Neural progenitor cell (in vitro differentiated cells): ENCODE data around the gene AK5. TPM values are rescaled to one million over a fixed set of nuclear protein-coding genes. Genes with fewer than 3 reads are reported as not detected.

Experiments used
- DNase-seq: peaks from one replicate; pipeline ENCODE4 v3.0.0-alpha.2; 2016; ENCODE audit warnings: low spot score
- H2AFZ ChIP-seq: fragments of 200-600 bp; sonication (generic); replicated peaks from 2 replicates; pipeline ENCODE4 v1.6.1; 2016; ENCODE audit warnings: antibody characterized with exemption
- H3F3A ChIP-seq: fragments of 200-600 bp; sonication (generic); 2 replicates; pipeline ENCODE4 v1.6.1; 2016; ENCODE audit warnings: antibody characterized with exemption, low read depth
- H3K27ac ChIP-seq: fragments of 200-600 bp; sonication (generic); 2 replicates; pipeline ENCODE4 v1.5.1; 2016; ENCODE audit warnings: mild to moderate bottlenecking
- H3K27me3 ChIP-seq: fragments of 200-600 bp; sonication (generic); 2 replicates; pipeline ENCODE4 v1.6.1; 2016; ENCODE audit warnings: mild to moderate bottlenecking, moderate library complexity
- H3K36me3 ChIP-seq: fragments of 200-600 bp; sonication (generic); 2 replicates; pipeline ENCODE4 v1.5.1; 2016
- H3K4me1 ChIP-seq: fragments of 200-600 bp; sonication (generic); 2 replicates; pipeline ENCODE4 v1.6.1; 2016; ENCODE audit warnings: mixed run types
- H3K4me2 ChIP-seq: fragments of 200-600 bp; sonication (generic); 2 replicates; pipeline ENCODE4 v1.6.1; 2016
- H3K4me3 ChIP-seq: fragments of 200-600 bp; sonication (generic); 2 replicates; pipeline ENCODE4 v1.5.1; 2016
- H3K79me2 ChIP-seq: fragments of 200-600 bp; sonication (generic); 2 replicates; pipeline ENCODE4 v1.6.1; 2016; ENCODE audit warnings: low read depth
- H3K9ac ChIP-seq: fragments of 200-600 bp; sonication (generic); 2 replicates; pipeline ENCODE4 v1.6.1; 2016
- H3K9me3 ChIP-seq: fragments of 200-600 bp; sonication (generic); 2 replicates; pipeline ENCODE4 v1.5.1; 2016; ENCODE audit warnings: low read depth
- H4K20me1 ChIP-seq: fragments of 200-600 bp; sonication (generic); 2 replicates; pipeline ENCODE4 v1.6.1; 2016; ENCODE audit warnings: low read depth
- H3K27ac Mint-ChIP-seq: 3 replicates; pipeline ENCODE4 v1.8.0; 2021; ENCODE audit warnings: mixed read lengths
- H3K27me3 Mint-ChIP-seq: 2 replicates; pipeline ENCODE4 v1.8.0; 2022; ENCODE audit warnings: low read depth, mild to moderate bottlenecking, inconsistent platforms, moderate library complexity, mixed read lengths; ENCODE audit not compliant: insufficient read depth
- H3K36me3 Mint-ChIP-seq: 3 replicates; pipeline ENCODE4 v1.8.0; 2021; ENCODE audit warnings: mixed read lengths
- H3K4me1 Mint-ChIP-seq: 3 replicates; pipeline ENCODE4 v1.8.0; 2021; ENCODE audit warnings: mixed read lengths
- H3K4me3 Mint-ChIP-seq: 3 replicates; pipeline ENCODE4 v1.8.0; 2021; ENCODE audit warnings: mild to moderate bottlenecking, moderate library complexity, mixed read lengths
- H3K9me3 Mint-ChIP-seq: 3 replicates; pipeline ENCODE4 v1.8.0; 2020; ENCODE audit warnings: mixed read lengths
- CTCF ChIP-seq: fragments of 200-600 bp; sonication (generic); IDR thresholded peaks from 2 replicates; pipeline ENCODE4 v1.5.1; 2017; ENCODE audit warnings: antibody characterized with exemption, mild to moderate bottlenecking
- EZH2 ChIP-seq: fragments of 200-600 bp; sonication (generic); IDR thresholded peaks from 2 replicates; pipeline ENCODE4 v1.6.1; 2017; ENCODE audit warnings: antibody characterized with exemption, mild to moderate bottlenecking, moderate library complexity
- EZH2phosphoT487 ChIP-seq: fragments of 200-600 bp; sonication (generic); IDR thresholded peaks from 2 replicates; pipeline ENCODE4 v1.6.1; 2017; ENCODE audit warnings: antibody characterized with exemption
- total RNA-seq: library from RNA; depleted of rRNA; stranded (reverse); fragments of >200 nt; gene quantifications from 2 replicates; pipeline ENCODE4 v1.2.3, GENCODE V29; 2015; ENCODE audit warnings: low replicate concordance

AK5 gene
- total RNA-seq, 1 donor from 2014 or later, result 1.8 TPM

DNA sequence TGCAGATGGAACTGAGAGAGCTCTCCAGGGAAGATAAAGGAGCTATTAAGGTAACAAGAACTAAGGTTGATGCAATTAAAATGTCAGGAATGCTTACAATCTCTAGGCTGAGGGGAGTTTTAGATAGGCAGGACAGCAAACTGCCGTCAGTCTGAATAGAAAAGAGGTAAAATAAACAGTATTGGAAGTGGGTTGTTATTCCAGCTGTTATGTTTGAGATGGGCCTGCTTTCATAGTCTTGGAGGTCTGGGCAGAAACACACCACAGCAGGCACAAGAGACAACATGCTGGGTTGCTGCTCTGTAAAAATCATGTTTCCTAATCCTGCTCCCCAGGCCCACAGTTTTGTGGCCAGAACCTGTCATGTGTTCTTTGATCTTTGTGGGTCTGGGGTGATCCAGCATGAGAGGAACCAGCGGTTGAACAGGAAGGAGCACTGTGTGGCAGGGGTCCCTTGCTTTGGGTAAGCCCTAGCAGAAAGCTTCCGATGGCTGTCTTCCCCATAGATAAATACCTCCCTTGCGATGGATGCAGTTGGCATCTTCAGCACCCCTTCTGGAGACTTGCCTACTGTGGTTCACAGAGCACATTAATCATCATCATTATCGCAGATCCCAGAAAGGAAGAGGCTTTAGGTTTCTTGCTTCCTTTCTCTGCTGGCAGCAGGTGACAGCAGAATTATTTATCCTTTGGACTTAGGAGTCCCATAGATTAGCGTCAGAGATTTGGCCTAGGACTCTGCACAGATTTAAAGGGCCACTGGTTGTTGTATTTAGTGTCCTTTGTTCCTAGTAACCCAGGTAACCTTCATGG, 97.1 kb downstream of the AK5 start:
- H3K4me2 ChIP-seq, result no peak overlapping the region
- H3K4me1 ChIP-seq, result peaks cover 4% of the 10 kb centered on the region
- DNase-seq, result no peak
- H3K4me3 Mint-ChIP-seq, result no peak overlapping the region
- no peak overlapping the region for H3K9ac ChIP-seq
- no peaks in the 10 kb centered on the region for H3K36me3 ChIP-seq
- H3K79me2 ChIP-seq, result no peaks in the 10 kb centered on the region
- H3K4me3 ChIP-seq, result no peak overlapping the region
- no peaks in the 10 kb centered on the region for H3K27me3 Mint-ChIP-seq
- peaks cover 17% of the 10 kb centered on the region for H3K4me1 Mint-ChIP-seq
- no peaks in the 10 kb centered on the region for H3K9me3 ChIP-seq
- H4K20me1 ChIP-seq, result no peaks in the 10 kb centered on the region
- H3K27ac ChIP-seq, result no peak overlapping the region
- TF ChIP-seq CTCF (no peak), EZH2phosphoT487 (no peak)
- no peak overlapping the region for H3K27ac Mint-ChIP-seq
- no peak overlapping the region for H2AFZ ChIP-seq
- H3K27me3 ChIP-seq, result no peaks in the 10 kb centered on the region
- no peaks in the 10 kb centered on the region for H3F3A ChIP-seq
- H3K9me3 Mint-ChIP-seq, result no peaks in the 10 kb centered on the region
- H3K36me3 Mint-ChIP-seq, result no peaks in the 10 kb centered on the region

DNA sequence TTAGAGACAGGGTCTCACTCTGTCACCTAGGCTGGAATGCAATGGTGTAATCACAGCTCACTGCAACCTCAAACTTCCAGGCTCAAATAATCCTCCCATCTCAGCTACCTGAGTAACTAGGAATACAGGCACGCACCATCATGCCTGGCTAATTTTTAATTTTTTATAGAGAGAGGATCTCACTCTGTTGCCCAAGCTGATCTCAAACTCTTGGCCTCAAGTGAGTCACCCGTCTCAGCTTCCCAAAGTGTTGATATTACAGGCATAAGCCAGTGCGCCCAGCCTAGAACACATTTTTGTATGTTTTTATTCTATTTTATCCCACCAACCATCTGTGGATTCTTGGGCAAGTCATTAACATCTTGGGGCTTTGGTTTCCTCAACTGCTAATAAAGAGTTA, 100.5 kb downstream of the AK5 start:
- H3K4me1 Mint-ChIP-seq, result peaks cover 19% of the 10 kb centered on the region
- H3K9ac ChIP-seq, result no peak overlapping the region
- H3K79me2 ChIP-seq, result no peaks in the 10 kb centered on the region
- H3K4me1 ChIP-seq, result peaks cover 4% of the 10 kb centered on the region
- H3K9me3 Mint-ChIP-seq, result no peaks in the 10 kb centered on the region
- H3K36me3 ChIP-seq, result no peaks in the 10 kb centered on the region
- no peaks in the 10 kb centered on the region for H3K27me3 Mint-ChIP-seq
- no peaks in the 10 kb centered on the region for H3F3A ChIP-seq
- H4K20me1 ChIP-seq, result no peaks in the 10 kb centered on the region
- no peak overlapping the region for H3K27ac ChIP-seq
- no peak overlapping the region for H3K4me2 ChIP-seq
- no peak overlapping the region for H3K4me3 ChIP-seq
- no peak for DNase-seq
- H3K9me3 ChIP-seq, result no peaks in the 10 kb centered on the region
- no peak overlapping the region for H3K4me3 Mint-ChIP-seq
- H3K27me3 ChIP-seq, result no peaks in the 10 kb centered on the region
- TF ChIP-seq CTCF, result no peak
- TF ChIP-seq EZH2phosphoT487, result no peak
- TF ChIP-seq EZH2, result no peak
- no peak overlapping the region for H3K27ac Mint-ChIP-seq
- no peak overlapping the region for H2AFZ ChIP-seq
- H3K36me3 Mint-ChIP-seq, result no peaks in the 10 kb centered on the region

DNA sequence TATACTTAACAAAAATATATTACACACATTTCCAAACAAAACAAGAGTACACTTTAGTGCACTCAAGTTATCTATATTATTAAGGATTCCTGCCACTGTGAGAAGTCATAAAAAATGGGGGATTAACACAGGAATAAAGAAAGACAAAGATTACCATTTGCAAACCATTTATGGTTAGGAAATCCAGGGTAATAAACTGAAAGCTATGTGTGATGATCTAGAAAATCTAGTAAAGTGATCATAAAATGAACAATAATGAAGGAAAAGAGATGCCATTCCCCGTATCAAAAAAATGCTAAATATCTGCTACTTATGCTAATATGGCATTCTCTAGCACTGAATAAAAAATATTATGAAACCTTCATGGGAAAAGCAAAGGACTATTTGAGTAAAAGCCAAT, 101.4 kb downstream of the AK5 start:
- TF ChIP-seq EZH2phosphoT487 (no peak), CTCF (no peak), EZH2 (no peak)

More for the DNA sequence above, 101.4 kb downstream of the AK5 start:
- Histone ChIP-seq H3K36me3 (no peaks in the 10 kb centered on the region), H3K9ac (no peak overlapping the region), H4K20me1 (no peaks in the 10 kb centered on the region), H3K4me1 (peaks cover 4% of the 10 kb centered on the region), H2AFZ (no peak overlapping the region), H3K4me3 (no peak overlapping the region), H3K79me2 (no peaks in the 10 kb centered on the region), H3F3A (no peaks in the 10 kb centered on the region), H3K9me3 (no peaks in the 10 kb centered on the region), H3K27ac (no peak overlapping the region), H3K4me2 (no peak overlapping the region), H3K27me3 (no peaks in the 10 kb centered on the region)
- Mint-ChIP-seq H3K9me3 (no peaks in the 10 kb centered on the region), H3K27me3 (no peaks in the 10 kb centered on the region), H3K4me1 (peaks cover 19% of the 10 kb centered on the region), H3K4me3 (no peak overlapping the region), H3K27ac (no peak overlapping the region), H3K36me3 (no peaks in the 10 kb centered on the region)
- no peak for DNase-seq
